IPS-15b (cell line): ENCODE measurements around the gene NSMF.

Source experiments
- H3K27me3 ChIP-seq: one replicate; pipeline ENCODE4 v1.6.1; 2013; ENCODE audit warnings: low read length; ENCODE audit not compliant: control insufficient read depth, insufficient read depth
- H3K36me3 ChIP-seq: one replicate; pipeline ENCODE4 v1.6.1; 2013; ENCODE audit warnings: low read length; ENCODE audit not compliant: control insufficient read depth, insufficient read depth
- H3K4me1 ChIP-seq: one replicate; pipeline ENCODE4 v1.6.1; 2013; ENCODE audit warnings: mild to moderate bottlenecking, low read length; ENCODE audit not compliant: control insufficient read depth, insufficient read depth
- H3K4me3 ChIP-seq: one replicate; pipeline ENCODE4 v1.5.1; 2013; ENCODE audit warnings: low read depth, low read length
- H3K9ac ChIP-seq: one replicate; pipeline ENCODE4 v1.6.1; 2013; ENCODE audit warnings: low read depth, mild to moderate bottlenecking, low read length
- H3K9me3 ChIP-seq: one replicate; pipeline ENCODE4 v1.6.1; 2013; ENCODE audit warnings: mild to moderate bottlenecking, low read length; ENCODE audit not compliant: control insufficient read depth, insufficient read depth

NSMF gene

GRCh38 chr9:137427454-137428310, 31.5 kb downstream of the NSMF start:
- H3K9ac ChIP-seq: no peak overlapping the region
- H3K36me3 ChIP-seq: no peaks in the 10 kb centered on the region
- no peak overlapping the region for H3K4me3 ChIP-seq
- no peaks in the 10 kb centered on the region for H3K9me3 ChIP-seq
- peaks cover 3% of the 10 kb centered on the region for H3K27me3 ChIP-seq
- no peaks in the 10 kb centered on the region for H3K4me1 ChIP-seq

GRCh38 chr9:137426018-137426681, 33.0 kb downstream of the NSMF start:
- H3K4me1 ChIP-seq: no peaks in the 10 kb centered on the region
- H3K36me3 ChIP-seq: no peaks in the 10 kb centered on the region
- H3K9ac ChIP-seq: no peak overlapping the region
- H3K9me3 ChIP-seq: no peaks in the 10 kb centered on the region
- H3K27me3 ChIP-seq: peaks cover 3% of the 10 kb centered on the region
- H3K4me3 ChIP-seq: no peak overlapping the region

- H3K27me3 ChIP-seq: peaks cover 3% of the 10 kb centered on the region
- H3K4me3 ChIP-seq: peak overlapping the region; percentile 49
- H3K9ac ChIP-seq: peak overlapping the region; percentile 37
- no peaks in the 10 kb centered on the region for H3K4me1 ChIP-seq
- H3K9me3 ChIP-seq: no peaks in the 10 kb centered on the region
- no peaks in the 10 kb centered on the region for H3K36me3 ChIP-seq
These were observed 35.4 kb downstream of the NSMF start for GRCh38 chr9:137423514-137424291.

- no peaks in the 10 kb centered on the region for H3K36me3 ChIP-seq
- no peaks in the 10 kb centered on the region for H3K4me1 ChIP-seq
- peaks cover 3% of the 10 kb centered on the region for H3K27me3 ChIP-seq
- H3K9me3 ChIP-seq: no peaks in the 10 kb centered on the region
- peak within 1 kb of the TSS; percentile 54 for H3K9ac ChIP-seq
- peak within 1 kb of the TSS; percentile 75 for H3K4me3 ChIP-seq
These were observed 36.3 kb downstream of the NSMF start, which contains the start of the genes EXD3 and NOXA1 for GRCh38 chr9:137422604-137423513. Gene EXD3, minus strand, starts transcription at chr9:137423162. Its CDS starts 27,805 bp downstream, at chr9:137395357. Gene NOXA1, plus strand, starts transcription at chr9:137423393. Its CDS starts 137 bp downstream, at chr9:137423530.

- Histone ChIP-seq H3K9me3 (no peaks in the 10 kb centered on the region), H3K27me3 (peaks cover 3% of the 10 kb centered on the region), H3K36me3 (no peaks in the 10 kb centered on the region), H3K4me3 (peak overlapping the region; percentile 75), H3K4me1 (no peaks in the 10 kb centered on the region), H3K9ac (peak overlapping the region; percentile 54)
These were observed 37.1 kb downstream of the NSMF start for GRCh38 chr9:137421838-137422603.

GRCh38 chr9:137417161-137418021, 41.7 kb downstream of the NSMF start:
- Histone ChIP-seq H3K27me3 (no peaks in the 10 kb centered on the region), H3K4me1 (no peaks in the 10 kb centered on the region), H3K9ac (no peak overlapping the region), H3K4me3 (no peak overlapping the region), H3K9me3 (no peaks in the 10 kb centered on the region), H3K36me3 (no peaks in the 10 kb centered on the region)

GRCh38 chr9:137416563-137417151, 42.5 kb downstream of the NSMF start:
- H3K4me1 ChIP-seq: no peaks in the 10 kb centered on the region

GRCh38 chr9:137416006-137416562, 43.0 kb downstream of the NSMF start:
- no peak overlapping the region for H3K4me3 ChIP-seq
- H3K9ac ChIP-seq: no peak overlapping the region
- H3K36me3 ChIP-seq: no peaks in the 10 kb centered on the region
- H3K27me3 ChIP-seq: no peaks in the 10 kb centered on the region
- H3K4me1 ChIP-seq: no peaks in the 10 kb centered on the region
- no peaks in the 10 kb centered on the region for H3K9me3 ChIP-seq

More at GRCh38 chr9:137416563-137417151, 42.5 kb downstream of the NSMF start:
- no peaks in the 10 kb centered on the region for H3K9me3 ChIP-seq
- no peaks in the 10 kb centered on the region for H3K27me3 ChIP-seq
- H3K4me3 ChIP-seq: no peak overlapping the region
- no peaks in the 10 kb centered on the region for H3K36me3 ChIP-seq
- no peak overlapping the region for H3K9ac ChIP-seq

- H3K27me3 ChIP-seq: no peaks in the 10 kb centered on the region
- no peaks in the 10 kb centered on the region for H3K4me1 ChIP-seq
- H3K9me3 ChIP-seq: no peaks in the 10 kb centered on the region
- no peaks in the 10 kb centered on the region for H3K36me3 ChIP-seq
- no peak overlapping the region for H3K9ac ChIP-seq
- H3K4me3 ChIP-seq: no peak overlapping the region
These were observed 43.7 kb downstream of the NSMF start for GRCh38 chr9:137415451-137415850.
